HG03571 (cell line): Measurements from ENCODE around the gene MLLT11.
A peak's percentile ranks its signal among the peaks of the same experiment; 100 is the strongest.

Experiments used
- ATAC-seq: cut with Tn5 transposase; IDR thresholded peaks from one replicate; pipeline ENCODE4 v1.9.1; 2021; ENCODE audit not compliant: unreplicated experiment

MLLT11 gene

GRCh38 chr1:151060007-151060656 lies at the start of gene MLLT11:
Gene MLLT11 (plus strand): TSS chr1:151060397. CDS start chr1:151067225, 6,828 bp downstream.
- ATAC-seq: no peak

GRCh38 chr1:151011154-151011850 lies 48.9 kb upstream of the MLLT11 start:
- no peak for ATAC-seq

GRCh38 chr1:151012684-151013471 lies 47.3 kb upstream of the MLLT11 start:
- ATAC-seq: no peak

GRCh38 chr1:151013518-151013917 lies 46.7 kb upstream of the MLLT11 start:
- ATAC-seq: no peak

- ATAC-seq: no peak
Observed at GRCh38 chr1:151024540-151025146, 35.6 kb upstream of the MLLT11 start.

- ATAC-seq: no peak
Observed at GRCh38 chr1:151026460-151026859, 33.7 kb upstream of the MLLT11 start.

- ATAC-seq: no peak
Observed at GRCh38 chr1:151032164-151032563, 28.0 kb upstream of the MLLT11 start.

- ATAC-seq: no peak
Observed at GRCh38 chr1:151035167-151035566, 25.0 kb upstream of the MLLT11 start.

- ATAC-seq: no peak
Observed at GRCh38 chr1:151036356-151036755, 23.8 kb upstream of the MLLT11 start, which contains the start of gene BNIPL. Gene BNIPL (plus strand): TSS chr1:151036586. CDS start chr1:151036726, 140 bp downstream.

GRCh38 chr1:151037032-151037431 lies 23.2 kb upstream of the MLLT11 start:
- no peak for ATAC-seq

- ATAC-seq: no peak
Observed at GRCh38 chr1:151039521-151039920, 20.7 kb upstream of the MLLT11 start.

- no peak for ATAC-seq
Observed at GRCh38 chr1:151043163-151043562, 17.0 kb upstream of the MLLT11 start.

- ATAC-seq: peak; percentile 32
Observed at GRCh38 chr1:151047591-151047924, 12.6 kb upstream of the MLLT11 start, which contains the start of gene C1orf56. Gene C1orf56 (plus strand): TSS chr1:151047751. CDS start chr1:151047848, 97 bp downstream.

GRCh38 chr1:151047925-151048644 lies 12.1 kb upstream of the MLLT11 start:
- ATAC-seq: peak; percentile 58

GRCh38 chr1:151048645-151049032 lies 11.6 kb upstream of the MLLT11 start:
- no peak for ATAC-seq

GRCh38 chr1:151049458-151049857 lies 10.7 kb upstream of the MLLT11 start:
- ATAC-seq: no peak

- no peak for ATAC-seq
Observed at GRCh38 chr1:151050051-151050688, 10.0 kb upstream of the MLLT11 start.

GRCh38 chr1:151051356-151052009 lies 8.7 kb upstream of the MLLT11 start:
- ATAC-seq: no peak

GRCh38 chr1:151054971-151055547 lies 5.1 kb upstream of the MLLT11 start:
- ATAC-seq: no peak
